ENCODE data around the gene PADI1.

PADI1 gene

GRCh38 chr1:17183388-17184160, 21.4 kb upstream of the PADI1 start:
- DNase-seq: no peak

GRCh38 chr1:17184161-17184665, 20.7 kb upstream of the PADI1 start:
- no peak for DNase-seq

- DNase-seq: no peak
Observed at GRCh38 chr1:17184822-17185484, 20.0 kb upstream of the PADI1 start.

- DNase-seq: no peak
Observed at GRCh38 chr1:17185485-17185860, 19.5 kb upstream of the PADI1 start.

- no peak for DNase-seq
Observed at GRCh38 chr1:17186216-17186909, 18.6 kb upstream of the PADI1 start.

GRCh38 chr1:17187051-17187450, 17.9 kb upstream of the PADI1 start:
- no peak for DNase-seq

- no peak for DNase-seq
Observed at GRCh38 chr1:17188217-17188616, 16.7 kb upstream of the PADI1 start.

GRCh38 chr1:17188889-17189631, 15.9 kb upstream of the PADI1 start:
- DNase-seq: no peak

GRCh38 chr1:17189632-17189990, 15.3 kb upstream of the PADI1 start:
- no peak for DNase-seq

- DNase-seq: no peak
Observed at GRCh38 chr1:17190010-17190995, 14.6 kb upstream of the PADI1 start.

GRCh38 chr1:17191990-17192242, 13.0 kb upstream of the PADI1 start:
- DNase-seq: no peak

GRCh38 chr1:17192394-17193221, 12.3 kb upstream of the PADI1 start:
- DNase-seq: no peak

GRCh38 chr1:17193222-17194132, 11.5 kb upstream of the PADI1 start:
- no peak for DNase-seq

- DNase-seq: no peak
Observed at GRCh38 chr1:17194133-17194475, 10.8 kb upstream of the PADI1 start.

GRCh38 chr1:17194615-17195528, 10.1 kb upstream of the PADI1 start:
- no peak for DNase-seq

- no peak for DNase-seq
Observed at GRCh38 chr1:17195731-17196130, 9.2 kb upstream of the PADI1 start.

- no peak for DNase-seq
Observed at GRCh38 chr1:17196496-17197185, 8.3 kb upstream of the PADI1 start.

GRCh38 chr1:17197696-17198095, 7.2 kb upstream of the PADI1 start:
- DNase-seq: no peak
